Measurements from ENCODE around the gene CARD14.
"Not testable (repeated sequence)": the region's sequence is repeated elsewhere in the genome, so short reads cannot be mapped to it uniquely, and the experiment has no call there.

The CARD14 gene

DNA sequence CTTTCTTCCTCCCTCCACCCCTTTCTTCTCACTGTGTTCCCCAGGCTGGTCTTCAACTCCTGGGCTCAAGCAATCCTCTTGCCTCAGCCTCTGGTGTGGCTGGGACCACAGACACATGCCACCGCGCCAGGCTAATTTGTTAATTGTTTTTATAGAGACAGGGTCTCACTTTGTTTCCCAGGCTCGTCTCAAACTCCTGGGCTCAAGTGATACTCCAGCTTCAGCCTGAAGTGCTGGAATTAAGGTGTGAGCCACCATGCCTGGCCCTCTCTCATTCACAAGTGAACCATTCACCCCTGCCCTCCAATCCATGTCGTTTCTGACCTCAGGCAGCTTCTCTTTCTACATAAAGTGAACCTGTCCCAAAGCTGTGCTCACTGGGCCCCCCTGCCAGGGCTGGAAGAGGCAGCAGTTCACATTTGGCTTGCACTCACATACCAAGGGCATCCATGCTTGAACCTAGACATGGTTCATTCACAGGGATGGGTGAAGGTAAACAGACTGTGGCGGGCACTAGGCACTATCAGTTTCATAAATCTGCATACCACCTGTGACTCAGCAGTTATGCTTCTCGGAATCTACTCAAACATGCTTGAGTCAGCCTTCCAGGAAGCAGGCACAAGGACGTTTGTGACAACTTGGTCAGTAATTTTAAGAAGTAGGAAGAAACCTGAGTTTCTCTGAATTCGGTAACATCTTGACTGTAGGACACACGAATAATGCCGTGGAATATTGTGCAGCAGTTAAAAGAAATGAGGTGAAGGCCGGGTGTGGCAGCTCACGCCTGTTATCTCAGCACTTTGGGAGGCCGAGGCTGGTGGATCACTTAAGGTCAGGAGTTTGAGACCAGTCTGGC is 84.8 kb downstream of the CARD14 start:
- DNase-seq: peak in 2 of 3 experiments; percentile 31 to 59

DNA sequence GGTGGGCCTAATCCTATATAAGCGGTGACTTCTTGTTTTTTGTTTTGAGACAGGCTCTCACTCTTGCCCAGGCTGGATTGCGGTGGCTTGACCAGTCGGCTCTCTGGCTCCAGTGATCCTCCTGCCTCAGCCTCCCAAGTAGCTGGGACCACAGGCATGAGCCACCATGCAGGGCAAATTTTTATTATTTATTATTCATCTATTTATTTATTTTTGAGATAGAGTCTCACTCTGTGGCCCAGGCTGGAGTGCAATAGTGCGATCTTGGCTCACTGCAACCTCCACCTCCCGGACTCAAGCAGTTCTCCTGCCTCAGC is 86.2 kb downstream of the CARD14 start:
- DNase-seq: no peak

DNA sequence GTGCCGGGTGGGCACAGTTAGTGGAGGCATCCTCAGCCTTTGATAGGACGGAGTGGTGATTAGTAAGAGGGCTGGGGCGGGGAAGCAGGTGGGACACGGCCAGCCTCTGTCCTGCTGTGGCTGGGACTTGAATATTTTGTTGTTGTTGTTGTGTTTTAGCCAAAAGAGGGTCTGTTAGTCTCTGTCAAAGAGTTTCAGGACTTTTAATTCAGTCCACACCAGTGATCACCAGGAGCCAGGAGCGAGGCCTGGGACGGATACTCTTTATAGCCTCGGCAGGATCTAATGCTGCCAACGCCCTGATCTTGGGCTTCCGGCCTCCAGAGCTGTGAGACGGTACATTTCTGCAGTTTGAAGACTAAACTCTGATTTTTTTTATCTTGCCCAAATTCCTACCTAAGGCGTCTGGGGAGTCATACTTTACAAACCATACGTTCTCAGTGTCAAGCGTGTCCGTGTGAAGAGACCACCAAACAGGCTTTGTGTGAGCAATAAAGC is 87.9 kb downstream of the CARD14 start:
- DNase-seq: no peak

DNA sequence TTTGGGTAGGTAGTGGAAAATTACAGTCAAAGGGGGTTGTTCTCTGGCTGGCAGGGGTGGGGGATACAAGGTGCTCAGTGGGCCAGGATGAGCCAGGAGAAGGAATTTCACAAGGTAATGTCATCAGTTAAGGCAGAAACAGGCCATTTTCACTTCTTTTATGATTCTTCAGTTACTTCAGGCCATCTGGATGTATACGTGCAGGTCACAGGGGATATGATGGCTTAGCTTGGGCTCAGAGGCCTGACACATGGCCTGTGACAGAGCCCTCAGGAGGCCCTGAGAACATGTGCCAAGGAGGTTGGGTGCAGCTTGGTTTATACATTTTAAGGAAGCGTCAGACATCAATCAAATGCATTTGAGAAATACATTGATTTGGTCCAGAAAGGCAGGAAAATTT is 88.5 kb downstream of the CARD14 start:
- not testable (repeated sequence) for DNase-seq

All from NCI-H1417 (cell line).